Measurements from ENCODE around the gene ITGA5. TPM values are rescaled to one million over a fixed set of nuclear protein-coding genes. Genes with fewer than 3 reads are reported as not detected.

The ITGA5 gene
- total RNA-seq, 1 donor from 2014 or later = 55.3 TPM

- Histone ChIP-seq H3K4me1 (peaks cover 42% of the 10 kb centered on the region), H3K36me3 (peaks cover 33% of the 10 kb centered on the region), H3K4me3 (no peak overlapping the region), H3K9me3 (replicated peaks) (no peaks in the 10 kb centered on the region), H3K27me3 (ENCODE audit: low read depth) (no peaks in the 10 kb centered on the region), H3K27ac (replicated peaks) (peak overlapping the region; percentile 70)
- no peak for DNase-seq
- TF ChIP-seq CTCF (IDR thresholded peaks at IDR 0.05; ENCODE audit: borderline replicate concordance) = no peak
- intact Hi-C loops (cut with micrococcal nuclease) = no loop called here
Observed at GRCh38 chr12:54352891-54353874, 65.9 kb downstream of the ITGA5 start.

GRCh38 chr12:54352022-54352531, 67.0 kb downstream of the ITGA5 start:
- Histone ChIP-seq H3K27ac (replicated peaks) (peak overlapping the region; percentile 70), H3K4me1 (peaks cover 35% of the 10 kb centered on the region), H3K4me3 (peak overlapping the region; percentile 51), H3K9me3 (replicated peaks) (no peaks in the 10 kb centered on the region), H3K27me3 (ENCODE audit: low read depth) (no peaks in the 10 kb centered on the region), H3K36me3 (peaks cover 44% of the 10 kb centered on the region)
- peak; percentile 47 for DNase-seq
- TF ChIP-seq CTCF (IDR thresholded peaks at IDR 0.05; ENCODE audit: borderline replicate concordance) = no peak
- intact Hi-C loops (cut with micrococcal nuclease) = no loop called here

- Histone ChIP-seq H3K27ac (replicated peaks) (peak overlapping the region; percentile 70), H3K4me1 (peaks cover 35% of the 10 kb centered on the region), H3K9me3 (replicated peaks) (no peaks in the 10 kb centered on the region), H3K4me3 (no peak overlapping the region), H3K36me3 (peaks cover 51% of the 10 kb centered on the region), H3K27me3 (ENCODE audit: low read depth) (no peaks in the 10 kb centered on the region)
- intact Hi-C loops (cut with micrococcal nuclease) = no loop called here
- TF ChIP-seq CTCF (IDR thresholded peaks at IDR 0.05; ENCODE audit: borderline replicate concordance) = no peak
- no peak for DNase-seq
Observed at GRCh38 chr12:54351341-54351740, 67.7 kb downstream of the ITGA5 start.

GRCh38 chr12:54350743-54351142, 68.3 kb downstream of the ITGA5 start:
- no peak for TF ChIP-seq CTCF (IDR thresholded peaks at IDR 0.05; ENCODE audit: borderline replicate concordance)
- H3K4me3 ChIP-seq = no peak overlapping the region
- DNase-seq = no peak
- H3K4me1 ChIP-seq = peaks cover 35% of the 10 kb centered on the region
- intact Hi-C loops (cut with micrococcal nuclease) = no loop called here
- H3K36me3 ChIP-seq = peaks cover 57% of the 10 kb centered on the region
- no peaks in the 10 kb centered on the region for H3K27me3 ChIP-seq (ENCODE audit: low read depth)
- H3K27ac ChIP-seq (replicated peaks) = peak overlapping the region; percentile 70
- no peaks in the 10 kb centered on the region for H3K9me3 ChIP-seq (replicated peaks)

GRCh38 chr12:54349679-54350078, 69.4 kb downstream of the ITGA5 start:
- Histone ChIP-seq H3K4me1 (peaks cover 35% of the 10 kb centered on the region), H3K36me3 (peaks cover 68% of the 10 kb centered on the region), H3K27me3 (ENCODE audit: low read depth) (no peaks in the 10 kb centered on the region), H3K4me3 (no peak overlapping the region), H3K9me3 (replicated peaks) (no peaks in the 10 kb centered on the region), H3K27ac (replicated peaks) (no peak overlapping the region)
- intact Hi-C loops (cut with micrococcal nuclease) = no loop called here
- DNase-seq = no peak
- no peak for TF ChIP-seq CTCF (IDR thresholded peaks at IDR 0.05; ENCODE audit: borderline replicate concordance)

Data from left ventricle myocardium inferior (tissue), 1 donor.